ENCODE measurements around the gene CDC123. TPM values are rescaled to one million over a fixed set of nuclear protein-coding genes. Genes with fewer than 3 reads are reported as not detected.

CDC123 gene
- total and polyA plus RNA-seq, 2 experiments from 2014 or later = 53.0 to 147 TPM

DNA sequence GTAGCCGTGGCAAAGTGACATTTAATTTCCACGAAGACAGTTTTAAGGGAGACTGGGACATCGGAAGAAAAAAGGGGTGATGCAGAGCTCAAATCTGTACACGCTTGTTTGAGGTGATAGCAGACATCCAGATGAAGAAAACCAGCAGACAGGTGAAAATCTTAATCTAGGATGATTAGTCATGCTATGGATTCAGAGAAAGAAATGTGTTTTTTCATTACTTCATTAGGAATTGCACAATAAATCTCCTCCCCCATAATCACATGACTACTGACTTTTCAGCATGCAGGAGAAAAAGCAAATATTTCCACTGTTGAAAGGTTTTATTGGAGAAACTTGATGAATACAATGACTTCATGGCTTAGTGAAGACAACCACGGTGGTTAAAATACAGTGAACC lies 2.8 kb upstream of the CDC123 start:
- no peaks in the 10 kb centered on the region for H3K27me3 ChIP-seq
- TF ChIP-seq, protein P1, sequence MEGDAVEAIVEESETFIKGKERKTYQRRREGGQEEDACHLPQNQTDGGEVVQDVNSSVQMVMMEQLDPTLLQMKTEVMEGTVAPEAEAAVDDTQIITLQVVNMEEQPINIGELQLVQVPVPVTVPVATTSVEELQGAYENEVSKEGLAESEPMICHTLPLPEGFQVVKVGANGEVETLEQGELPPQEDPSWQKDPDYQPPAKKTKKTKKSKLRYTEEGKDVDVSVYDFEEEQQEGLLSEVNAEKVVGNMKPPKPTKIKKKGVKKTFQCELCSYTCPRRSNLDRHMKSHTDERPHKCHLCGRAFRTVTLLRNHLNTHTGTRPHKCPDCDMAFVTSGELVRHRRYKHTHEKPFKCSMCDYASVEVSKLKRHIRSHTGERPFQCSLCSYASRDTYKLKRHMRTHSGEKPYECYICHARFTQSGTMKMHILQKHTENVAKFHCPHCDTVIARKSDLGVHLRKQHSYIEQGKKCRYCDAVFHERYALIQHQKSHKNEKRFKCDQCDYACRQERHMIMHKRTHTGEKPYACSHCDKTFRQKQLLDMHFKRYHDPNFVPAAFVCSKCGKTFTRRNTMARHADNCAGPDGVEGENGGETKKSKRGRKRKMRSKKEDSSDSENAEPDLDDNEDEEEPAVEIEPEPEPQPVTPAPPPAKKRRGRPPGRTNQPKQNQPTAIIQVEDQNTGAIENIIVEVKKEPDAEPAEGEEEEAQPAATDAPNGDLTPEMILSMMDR (IDR thresholded peaks at IDR 0.05; ENCODE audit: low read depth, low read length) = no peak
- no peaks in the 10 kb centered on the region for H3K36me3 ChIP-seq
- H3K9me3 ChIP-seq (ENCODE audit: low read depth) = no peaks in the 10 kb centered on the region
- H3K4me3 ChIP-seq = no peak overlapping the region
- H3K4me1 ChIP-seq (ENCODE audit: low read depth) = peaks cover 15% of the 10 kb centered on the region
- H3K27ac ChIP-seq = peak overlapping the region; percentile 37
- DNase-seq (ENCODE audit: low read depth in 1 of 2, low spot score in 1 of 2) = peak in 1 of 2 donors; percentile 74

DNA sequence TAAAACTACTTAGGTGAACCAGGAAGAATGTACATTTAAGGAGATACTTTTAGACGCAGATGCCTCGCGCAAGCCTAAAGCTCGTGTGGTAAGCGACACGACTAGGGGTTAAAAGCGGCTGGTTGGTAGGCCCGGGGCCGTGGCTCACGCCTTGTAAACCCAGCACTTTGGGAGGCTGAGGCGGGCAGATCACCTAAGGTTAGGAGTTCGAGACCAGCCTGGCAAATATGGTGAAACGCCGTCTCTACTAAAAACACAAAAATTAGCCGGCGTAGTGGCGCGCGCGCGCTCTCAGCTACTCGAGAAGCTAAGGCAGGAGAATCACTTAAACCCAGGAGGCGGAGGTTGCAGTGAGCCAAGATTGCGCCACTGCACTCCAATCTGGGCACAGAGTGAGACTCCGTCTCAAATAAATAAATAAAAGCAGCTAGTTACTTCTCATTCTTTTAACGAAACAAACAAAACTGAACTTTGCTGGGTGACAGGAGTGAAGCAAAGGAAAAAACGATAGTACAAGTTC lies 1.2 kb upstream of the CDC123 start:
- TF ChIP-seq, protein P1 (IDR thresholded peaks at IDR 0.05; ENCODE audit: low read depth, low read length) = no peak
- Histone ChIP-seq H3K4me1 (ENCODE audit: low read depth) (peaks cover 15% of the 10 kb centered on the region), H3K4me3 (peak overlapping the region; percentile 90), H3K27me3 (no peaks in the 10 kb centered on the region), H3K36me3 (peaks cover 10% of the 10 kb centered on the region), H3K9me3 (ENCODE audit: low read depth) (no peaks in the 10 kb centered on the region), H3K27ac (peak overlapping the region; percentile 90)
- DNase-seq (ENCODE audit: low read depth in 1 of 2, low spot score in 1 of 2) = peak; percentile 14 to 58

- Histone ChIP-seq H3K36me3 (peaks cover 10% of the 10 kb centered on the region), H3K27me3 (no peaks in the 10 kb centered on the region), H3K9me3 (ENCODE audit: low read depth) (no peaks in the 10 kb centered on the region), H3K4me3 (peak overlapping the region; percentile 90), H3K4me1 (ENCODE audit: low read depth) (peaks cover 15% of the 10 kb centered on the region), H3K27ac (peak overlapping the region; percentile 90)
- TF ChIP-seq, protein P1 (IDR thresholded peaks at IDR 0.05; ENCODE audit: low read depth, low read length) = no peak
- peak in 1 of 2 donors; percentile 21 for DNase-seq (ENCODE audit: low read depth in 1 of 2, low spot score in 1 of 2)
Measured at GRCh38 chr10:12195281-12195602, 746 bp upstream of the CDC123 start.

- Histone ChIP-seq H3K9me3 (ENCODE audit: low read depth) (no peaks in the 10 kb centered on the region), H3K4me1 (ENCODE audit: low read depth) (peaks cover 15% of the 10 kb centered on the region), H3K27me3 (no peaks in the 10 kb centered on the region), H3K36me3 (peaks cover 18% of the 10 kb centered on the region), H3K27ac (peak overlapping the region; percentile 90), H3K4me3 (peak overlapping the region; percentile 90)
- TF ChIP-seq, protein P1 (IDR thresholded peaks at IDR 0.05; ENCODE audit: low read depth, low read length) = no peak
- no peak for DNase-seq (ENCODE audit: low read depth in 1 of 2, low spot score in 1 of 2)
Measured at GRCh38 chr10:12196531-12197211, 683 bp downstream of the CDC123 start.

- peaks cover 22% of the 10 kb centered on the region for H3K36me3 ChIP-seq
- no peak overlapping the region for H3K4me3 ChIP-seq
- TF ChIP-seq, protein P1 (IDR thresholded peaks at IDR 0.05; ENCODE audit: low read depth, low read length) = no peak
- H3K27me3 ChIP-seq = no peaks in the 10 kb centered on the region
- H3K4me1 ChIP-seq (ENCODE audit: low read depth) = peaks cover 15% of the 10 kb centered on the region
- no peaks in the 10 kb centered on the region for H3K9me3 ChIP-seq (ENCODE audit: low read depth)
- H3K27ac ChIP-seq = no peak overlapping the region
- DNase-seq (ENCODE audit: low read depth in 1 of 2, low spot score in 1 of 2) = no peak
Measured at GRCh38 chr10:12198156-12198555, 2.2 kb downstream of the CDC123 start.

All from cardiac muscle cell (in vitro differentiated cells and primary cell).